ENCODE data around the gene ALDH1A3.
"Not testable (repeated sequence)": the region's sequence is repeated elsewhere in the genome, so short reads cannot be mapped to it uniquely, and the experiment has no call there.

Gene ALDH1A3

GRCh38 chr15:100879464-100880138, at the start of gene ALDH1A3:
ALDH1A3 (plus strand) TSS chr15:100879831; CDS start chr15:100879908, 77 bp downstream.
- DNase-seq: no peak

- DNase-seq: no peak
Measured at GRCh38 chr15:100831467-100831866, 48.2 kb upstream of the ALDH1A3 start.

- no peak for DNase-seq
Measured at GRCh38 chr15:100832149-100832942, 47.3 kb upstream of the ALDH1A3 start.

DNA sequence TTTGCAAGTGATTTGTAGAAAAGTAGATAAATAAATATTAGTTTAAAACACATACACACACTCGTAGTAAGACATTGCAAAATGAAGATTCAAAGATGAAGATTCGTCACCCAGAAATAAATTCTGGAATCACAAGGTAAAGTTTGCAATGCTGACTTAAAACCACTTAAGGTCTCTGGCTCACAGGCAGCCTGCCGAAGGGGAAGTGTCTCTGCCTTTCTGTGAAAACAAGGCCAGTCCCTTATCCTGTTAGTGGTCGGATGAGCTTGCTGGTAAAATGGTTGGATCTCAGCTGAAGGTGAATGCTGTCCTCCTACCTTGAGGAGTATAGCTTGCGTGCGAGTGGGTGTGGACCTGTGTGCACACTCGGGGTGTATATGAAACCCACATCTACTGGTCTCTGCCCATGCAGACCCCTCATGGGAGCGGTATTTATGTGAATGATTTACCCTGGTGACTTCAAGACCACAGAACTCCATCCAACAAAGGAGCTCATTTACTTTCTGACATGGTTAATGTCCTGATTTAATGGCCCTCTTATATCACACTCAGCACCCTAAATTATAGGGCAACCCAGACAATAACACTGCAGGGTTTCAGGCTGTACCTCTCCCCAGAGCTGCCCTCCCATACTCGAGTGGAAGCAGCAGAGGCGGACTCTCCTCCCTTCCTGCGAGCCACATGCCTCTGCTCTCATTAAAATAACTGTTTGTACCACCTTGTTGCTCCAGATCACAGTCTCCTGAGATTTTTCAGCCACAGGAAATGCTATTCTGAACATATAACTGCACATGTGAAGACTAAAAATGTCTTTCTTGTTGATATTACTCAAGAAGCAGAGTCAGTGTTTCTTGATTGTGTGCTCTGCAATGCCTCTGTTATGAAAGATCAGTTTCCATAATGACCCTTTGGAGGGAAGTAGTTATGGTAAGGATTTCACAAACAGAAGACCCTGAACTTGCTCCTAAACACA, 45.9 kb upstream of the ALDH1A3 start:
- no peak for DNase-seq

DNA sequence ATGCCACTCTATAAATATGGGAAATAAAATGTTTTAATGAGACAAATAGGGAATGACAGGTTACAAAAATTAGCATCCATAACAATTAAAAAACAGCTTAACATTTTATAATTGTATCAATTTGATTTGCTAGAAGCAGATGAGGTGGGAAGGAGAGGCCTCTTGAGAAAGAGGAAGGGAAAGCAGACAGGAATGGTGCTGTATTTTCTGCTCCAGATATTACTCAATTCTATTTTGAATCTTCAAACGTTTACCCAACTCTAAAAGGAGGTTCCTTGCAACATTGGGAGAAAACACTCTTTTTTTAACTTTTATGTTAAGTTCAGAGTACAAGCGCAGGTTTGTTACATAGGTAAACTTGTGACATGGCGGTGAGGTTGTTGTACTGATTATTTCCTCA, 44.9 kb upstream of the ALDH1A3 start:
- DNase-seq: no peak

GRCh38 chr15:100835636-100836035, 44.0 kb upstream of the ALDH1A3 start:
- no peak for DNase-seq

GRCh38 chr15:100836501-100836900, 43.1 kb upstream of the ALDH1A3 start:
- no peak for DNase-seq

GRCh38 chr15:100841426-100841825, 38.2 kb upstream of the ALDH1A3 start:
- DNase-seq: no peak

DNA sequence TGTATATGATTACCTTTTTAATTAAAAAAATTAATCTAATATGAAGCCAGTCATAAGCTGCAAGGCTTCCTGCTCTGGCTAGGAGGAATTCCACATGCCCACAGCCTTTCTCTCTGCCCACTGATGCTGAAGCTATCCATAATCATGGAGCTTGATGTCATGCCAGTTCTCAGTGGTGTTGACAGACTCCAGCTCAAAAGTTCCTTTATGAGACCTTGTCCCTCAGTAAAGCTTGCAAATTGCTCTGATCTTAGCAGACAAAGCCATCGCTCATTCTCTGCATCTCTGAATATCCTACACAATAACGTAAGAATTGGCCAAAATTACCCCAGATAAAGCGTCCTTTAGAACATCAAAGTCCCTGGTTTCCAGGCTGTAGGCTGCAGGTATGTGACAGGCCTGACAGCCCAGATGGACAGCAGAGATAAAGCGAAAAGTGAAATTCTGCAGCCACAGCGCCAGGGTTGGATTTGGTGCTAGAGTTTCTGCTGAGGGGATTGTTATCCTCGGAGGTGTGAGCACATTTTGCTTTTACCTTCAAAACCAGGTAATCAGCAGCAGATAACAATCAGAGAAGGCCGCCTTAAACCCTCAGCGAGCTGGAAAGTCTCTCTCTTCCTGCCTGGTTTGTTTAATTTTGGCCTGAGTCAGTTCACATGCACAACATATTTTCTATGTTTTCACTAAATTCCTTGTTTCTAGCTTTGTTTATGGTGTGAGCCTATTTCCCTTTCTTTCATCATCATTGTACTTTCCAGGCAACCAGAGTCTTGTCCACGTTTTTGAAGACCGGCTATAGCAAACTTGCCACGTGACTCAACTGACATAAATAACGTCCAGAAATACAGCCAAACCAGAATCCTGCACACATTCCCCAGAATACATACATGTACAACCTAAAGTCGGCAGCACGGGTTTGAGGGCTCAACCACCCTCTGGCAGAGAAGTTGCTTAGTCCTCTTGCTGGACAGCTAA, 36.6 kb upstream of the ALDH1A3 start:
- no peak for DNase-seq

DNA sequence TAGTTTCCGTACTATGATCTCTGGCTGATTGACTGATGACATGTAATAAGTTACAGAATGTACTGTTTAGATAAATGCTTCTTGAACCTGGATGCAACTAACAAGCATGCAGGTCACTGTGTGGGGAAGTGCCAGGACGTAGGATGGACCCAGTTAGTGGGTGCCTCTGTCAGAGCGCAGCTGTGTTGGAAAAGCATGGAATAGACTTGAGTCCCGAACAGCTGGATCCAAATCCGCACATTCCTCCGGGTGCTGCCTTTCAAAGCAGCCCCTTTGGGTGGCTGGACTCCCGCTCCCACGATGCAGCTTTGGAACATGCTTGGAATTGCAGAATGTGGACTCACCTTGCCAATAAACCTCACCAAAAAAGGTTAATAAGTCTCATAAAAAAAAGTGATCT, 35.5 kb upstream of the ALDH1A3 start:
- no peak for DNase-seq

GRCh38 chr15:100844778-100845177, 34.9 kb upstream of the ALDH1A3 start:
- no peak for DNase-seq

GRCh38 chr15:100847194-100847593, 32.4 kb upstream of the ALDH1A3 start:
- no peak for DNase-seq

DNA sequence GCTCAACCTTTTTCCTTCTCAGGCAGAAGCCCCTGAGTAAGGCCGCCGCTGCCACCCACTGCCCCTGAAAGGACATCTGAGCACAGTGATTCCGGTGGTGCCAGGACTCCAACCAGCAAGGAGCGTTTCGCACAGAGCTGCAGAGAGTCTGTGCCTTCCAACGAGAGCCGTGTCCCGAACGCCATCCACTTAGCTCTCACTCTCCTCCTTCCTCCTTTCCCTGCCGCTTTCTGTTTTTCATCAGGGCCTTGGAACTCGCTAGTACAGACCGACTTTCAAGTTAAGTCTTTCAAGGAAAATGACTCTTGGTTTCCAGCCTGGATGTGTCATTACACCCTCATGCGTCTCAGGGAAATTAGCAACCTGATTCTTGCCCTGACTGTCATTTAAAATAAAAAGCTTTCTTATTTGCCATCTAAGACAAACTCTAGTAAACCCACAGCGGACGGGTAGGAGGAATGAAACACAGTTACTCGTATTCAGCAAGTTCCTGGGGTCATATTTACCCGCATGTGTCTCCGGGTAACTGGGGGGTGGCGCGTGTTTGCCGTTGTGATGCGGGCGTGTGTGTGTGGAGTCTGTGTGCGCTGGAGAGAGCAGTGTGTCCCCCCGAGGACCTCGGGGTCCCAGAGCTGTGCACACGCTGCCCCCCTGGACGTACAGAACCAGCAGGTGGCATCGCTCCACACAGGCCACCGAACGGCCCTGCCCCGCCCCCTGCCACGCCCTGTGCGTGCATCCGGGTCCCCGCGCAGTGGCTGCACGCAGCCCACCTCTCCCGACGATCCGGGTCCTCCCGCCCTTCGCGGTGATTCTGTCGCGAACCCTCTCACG, 30.4 kb upstream of the ALDH1A3 start:
- DNase-seq: peak; percentile 28

- no peak for DNase-seq
Measured at GRCh38 chr15:100849855-100850218, 29.8 kb upstream of the ALDH1A3 start.

GRCh38 chr15:100851428-100852015, 28.1 kb upstream of the ALDH1A3 start:
- not testable (repeated sequence) for DNase-seq

DNA sequence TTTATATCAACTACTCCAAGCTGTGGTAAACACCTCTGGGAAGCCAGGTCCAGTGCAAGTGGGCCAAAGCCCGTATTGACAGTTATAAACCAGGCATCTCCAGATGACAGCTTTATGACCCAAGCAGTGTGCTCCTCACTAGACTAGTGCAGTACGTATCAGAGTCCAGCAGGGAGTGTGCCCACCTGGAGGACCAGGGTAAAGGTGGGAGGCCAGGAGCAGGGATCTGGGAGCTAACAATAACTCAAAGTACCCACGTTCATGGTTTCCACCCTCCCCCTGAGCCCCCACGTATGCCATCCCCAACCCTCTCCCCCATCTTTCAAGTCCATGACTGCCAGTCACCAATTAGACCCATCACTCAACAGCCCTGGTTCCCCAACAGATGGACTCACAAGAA, 27.0 kb upstream of the ALDH1A3 start:
- DNase-seq: no peak

DNA sequence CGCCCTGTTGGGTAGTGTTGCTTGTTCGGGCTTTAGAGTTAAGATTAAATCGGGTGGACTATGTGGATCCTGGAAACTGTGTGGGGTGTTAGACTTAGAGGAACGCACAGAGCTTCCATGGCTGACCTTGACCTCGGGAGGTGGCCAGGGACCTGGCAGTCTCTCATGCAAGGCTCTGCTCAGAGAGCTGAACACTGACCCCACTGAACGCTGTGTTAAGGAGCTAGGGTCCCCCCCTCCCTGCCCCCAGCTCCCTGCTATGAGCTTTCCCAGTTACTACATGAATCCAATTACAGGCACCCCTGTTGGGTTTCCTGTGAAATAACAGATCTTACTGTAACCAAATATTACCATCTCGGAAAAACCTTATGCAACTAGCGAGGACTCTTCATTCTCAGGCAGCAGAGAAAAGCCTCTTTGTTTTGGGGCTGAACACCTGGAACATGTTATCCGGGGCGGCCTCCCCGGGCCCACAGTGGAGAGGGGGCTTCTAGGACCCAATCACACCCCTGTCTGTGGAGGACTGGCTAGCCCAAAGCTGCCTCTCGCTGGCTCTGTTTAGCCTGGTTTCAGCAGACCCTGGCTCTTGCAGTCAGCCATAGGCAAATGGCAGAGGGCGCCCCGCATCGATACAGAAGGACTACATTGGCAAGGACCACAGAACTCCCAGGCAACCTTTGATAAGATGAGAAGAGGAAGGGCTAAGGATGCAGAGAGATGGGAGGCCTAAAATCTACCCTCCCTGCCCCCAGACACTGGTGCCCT, 25.8 kb upstream of the ALDH1A3 start:
- no peak for DNase-seq

DNA sequence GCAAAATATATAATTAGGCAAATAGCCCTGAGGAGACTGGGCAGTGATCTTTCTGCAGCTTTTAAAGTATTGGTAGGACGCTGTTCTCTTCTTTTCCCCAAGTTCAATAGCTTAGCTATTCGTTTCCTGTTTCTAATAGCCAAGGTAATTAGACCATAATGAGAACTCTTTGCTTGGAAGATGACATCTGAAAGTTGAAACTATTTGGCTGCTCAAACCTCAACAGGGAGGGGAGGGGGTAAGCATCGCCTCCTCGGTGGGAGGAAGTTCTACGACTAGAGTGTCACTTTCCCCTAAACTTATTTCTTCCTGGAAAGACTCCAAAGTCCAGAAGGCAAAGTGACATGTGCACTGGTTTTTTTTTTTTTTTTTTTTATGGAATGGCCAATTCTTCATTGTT, 22.8 kb upstream of the ALDH1A3 start:
- DNase-seq: no peak

DNA sequence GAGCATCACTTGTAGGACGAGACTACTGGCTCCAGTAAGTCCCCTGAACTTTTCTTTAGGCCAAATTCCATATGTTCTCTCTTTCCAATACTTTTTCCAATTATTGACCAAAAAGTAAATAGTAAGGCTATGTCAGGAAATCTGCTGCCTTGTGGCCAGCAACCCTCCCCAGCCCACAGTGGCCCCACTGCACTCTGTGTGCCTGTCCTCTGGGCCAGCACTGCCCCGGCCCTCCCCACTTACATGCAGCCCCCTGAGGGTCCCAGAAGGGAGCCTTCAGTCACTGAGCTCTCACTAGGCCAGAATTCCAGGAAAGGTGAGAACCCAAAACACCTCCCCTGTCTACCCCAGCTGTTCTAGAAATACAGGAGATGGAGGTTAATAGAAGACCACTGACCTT, 21.3 kb upstream of the ALDH1A3 start:
- DNase-seq: no peak
